ENCODE measurements around the gene TRIM71. TPM values are rescaled to one million over a fixed set of nuclear protein-coding genes. Genes with fewer than 3 reads are reported as not detected.

The TRIM71 gene
- total RNA-seq, 1 donor from 2014 or later, result not detected

DNA sequence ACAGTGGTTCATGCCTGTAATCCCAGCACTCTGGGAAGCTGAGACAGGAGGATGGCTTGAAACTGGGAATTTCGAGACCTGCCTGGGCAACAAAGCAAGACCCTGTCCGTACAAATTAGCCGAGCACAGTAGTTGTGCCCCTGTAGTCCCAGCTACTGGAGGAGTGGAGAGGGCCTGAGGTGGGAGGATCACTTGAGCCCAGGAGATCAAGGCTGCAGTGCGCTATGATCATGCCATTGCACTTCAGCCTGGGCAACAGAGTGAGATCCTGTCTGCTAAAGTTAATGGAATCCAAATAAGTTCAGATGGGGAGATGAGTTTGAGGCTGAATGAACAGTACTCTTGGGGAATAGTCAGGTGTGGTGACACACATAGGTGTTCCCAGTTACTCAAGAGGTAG lies 14.4 kb downstream of the TRIM71 start:
- Mint-ChIP-seq H3K27me3 (peaks cover 12% of the 10 kb centered on the region), H3K36me3 (ENCODE audit: low read depth) (no peaks in the 10 kb centered on the region), H3K4me3 (no peak overlapping the region), H3K27ac (no peak overlapping the region), H3K9me3 (no peaks in the 10 kb centered on the region), H3K4me1 (no peaks in the 10 kb centered on the region)
- DNase-seq (no peak), ATAC-seq (ENCODE audit: low read depth) (no peak)
- intact Hi-C loops (cut with micrococcal nuclease), result no loop called here
- CTCF ChIA-PET, result no interaction called here
- TF ChIP-seq, protein P1, sequence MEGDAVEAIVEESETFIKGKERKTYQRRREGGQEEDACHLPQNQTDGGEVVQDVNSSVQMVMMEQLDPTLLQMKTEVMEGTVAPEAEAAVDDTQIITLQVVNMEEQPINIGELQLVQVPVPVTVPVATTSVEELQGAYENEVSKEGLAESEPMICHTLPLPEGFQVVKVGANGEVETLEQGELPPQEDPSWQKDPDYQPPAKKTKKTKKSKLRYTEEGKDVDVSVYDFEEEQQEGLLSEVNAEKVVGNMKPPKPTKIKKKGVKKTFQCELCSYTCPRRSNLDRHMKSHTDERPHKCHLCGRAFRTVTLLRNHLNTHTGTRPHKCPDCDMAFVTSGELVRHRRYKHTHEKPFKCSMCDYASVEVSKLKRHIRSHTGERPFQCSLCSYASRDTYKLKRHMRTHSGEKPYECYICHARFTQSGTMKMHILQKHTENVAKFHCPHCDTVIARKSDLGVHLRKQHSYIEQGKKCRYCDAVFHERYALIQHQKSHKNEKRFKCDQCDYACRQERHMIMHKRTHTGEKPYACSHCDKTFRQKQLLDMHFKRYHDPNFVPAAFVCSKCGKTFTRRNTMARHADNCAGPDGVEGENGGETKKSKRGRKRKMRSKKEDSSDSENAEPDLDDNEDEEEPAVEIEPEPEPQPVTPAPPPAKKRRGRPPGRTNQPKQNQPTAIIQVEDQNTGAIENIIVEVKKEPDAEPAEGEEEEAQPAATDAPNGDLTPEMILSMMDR (IDR thresholded peaks at IDR 0.05), result no peak
- POLR2A ChIA-PET, result no interaction called here

DNA sequence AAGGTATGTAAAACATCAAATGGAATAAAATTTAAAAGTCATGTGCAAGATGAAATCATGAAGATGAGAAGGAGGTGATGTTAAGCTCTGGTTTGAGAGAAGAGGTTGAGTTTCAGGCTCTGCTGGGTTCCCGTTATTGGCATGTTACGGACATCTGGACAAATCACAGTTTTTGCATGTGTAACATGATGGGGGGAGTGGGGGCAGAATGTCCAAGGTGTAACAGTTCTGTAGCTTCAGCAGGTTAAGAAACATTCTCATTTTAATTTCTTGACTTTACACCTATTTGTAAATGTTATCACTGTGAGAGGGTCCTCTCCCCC lies 17.2 kb downstream of the TRIM71 start:
- Mint-ChIP-seq H3K4me1 (no peaks in the 10 kb centered on the region), H3K9me3 (no peaks in the 10 kb centered on the region), H3K36me3 (ENCODE audit: low read depth) (no peaks in the 10 kb centered on the region), H3K27me3 (peaks cover 10% of the 10 kb centered on the region), H3K4me3 (no peak overlapping the region), H3K27ac (no peak overlapping the region)
- intact Hi-C loops (cut with micrococcal nuclease), result no loop called here
- ChIA-PET POLR2A (no interaction called here), CTCF (no interaction called here)
- DNase-seq, result no peak
- no peak for ATAC-seq (ENCODE audit: low read depth)
- TF ChIP-seq, protein P1 (IDR thresholded peaks at IDR 0.05), result no peak

DNA sequence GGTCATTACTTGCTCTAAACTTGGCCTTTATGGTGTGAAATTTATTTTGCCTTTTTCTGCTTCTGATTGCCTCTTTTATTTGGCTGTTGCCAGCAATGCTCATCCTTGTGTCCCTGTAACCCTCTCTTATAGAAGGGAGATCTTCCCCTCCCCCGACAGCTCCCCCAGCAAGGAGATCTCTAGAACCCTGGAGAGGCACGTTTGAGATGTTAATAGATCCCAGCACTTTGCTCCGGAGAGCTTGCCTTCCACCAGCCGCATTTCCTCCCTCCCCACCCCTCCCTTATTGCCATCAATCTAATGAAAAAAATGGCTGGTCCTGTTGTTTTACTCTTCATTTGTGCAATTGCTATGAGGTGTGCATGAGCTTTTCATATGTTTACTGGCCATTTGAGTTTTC lies 18.2 kb downstream of the TRIM71 start:
- TF ChIP-seq, protein P1 (IDR thresholded peaks at IDR 0.05), result no peak
- peaks cover 8% of the 10 kb centered on the region for H3K27me3 Mint-ChIP-seq
- intact Hi-C loops (cut with micrococcal nuclease), result no loop called here
- no peaks in the 10 kb centered on the region for H3K9me3 Mint-ChIP-seq
- ChIA-PET CTCF (no interaction called here), POLR2A (no interaction called here)
- no peak for DNase-seq
- no peak for ATAC-seq (ENCODE audit: low read depth)
- H3K36me3 Mint-ChIP-seq (ENCODE audit: low read depth), result no peaks in the 10 kb centered on the region
- H3K4me3 Mint-ChIP-seq, result no peak overlapping the region
- H3K4me1 Mint-ChIP-seq, result no peaks in the 10 kb centered on the region
- no peak overlapping the region for H3K27ac Mint-ChIP-seq

DNA sequence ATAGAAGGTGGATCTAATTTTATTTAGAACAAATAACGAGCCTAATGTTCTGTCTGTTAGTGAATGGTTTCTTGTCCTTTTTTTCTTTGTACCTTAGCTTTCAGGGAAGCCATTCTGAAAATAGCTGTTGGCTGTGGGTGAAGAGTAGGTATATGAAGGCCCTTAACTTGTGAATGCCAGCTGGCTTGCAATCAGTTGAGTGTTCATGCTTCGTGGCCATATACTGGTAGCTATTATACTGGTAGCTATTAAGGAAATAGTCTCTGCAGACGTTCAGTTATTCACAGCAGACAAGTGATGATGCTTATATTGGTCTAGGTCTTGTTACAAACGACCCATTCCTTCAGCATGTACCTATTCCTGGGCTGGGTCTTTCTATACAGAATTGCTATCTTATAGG lies 18.8 kb downstream of the TRIM71 start:
- DNase-seq (no peak), ATAC-seq (ENCODE audit: low read depth) (no peak)
- H3K4me3 Mint-ChIP-seq, result no peak overlapping the region
- H3K4me1 Mint-ChIP-seq, result no peaks in the 10 kb centered on the region
- peaks cover 5% of the 10 kb centered on the region for H3K27me3 Mint-ChIP-seq
- CTCF ChIA-PET, result no interaction called here
- POLR2A ChIA-PET, result no interaction called here
- no peak overlapping the region for H3K27ac Mint-ChIP-seq
- H3K9me3 Mint-ChIP-seq, result no peaks in the 10 kb centered on the region
- TF ChIP-seq, protein P1 (IDR thresholded peaks at IDR 0.05), result no peak
- no peaks in the 10 kb centered on the region for H3K36me3 Mint-ChIP-seq (ENCODE audit: low read depth)
- intact Hi-C loops (cut with micrococcal nuclease), result no loop called here

DNA sequence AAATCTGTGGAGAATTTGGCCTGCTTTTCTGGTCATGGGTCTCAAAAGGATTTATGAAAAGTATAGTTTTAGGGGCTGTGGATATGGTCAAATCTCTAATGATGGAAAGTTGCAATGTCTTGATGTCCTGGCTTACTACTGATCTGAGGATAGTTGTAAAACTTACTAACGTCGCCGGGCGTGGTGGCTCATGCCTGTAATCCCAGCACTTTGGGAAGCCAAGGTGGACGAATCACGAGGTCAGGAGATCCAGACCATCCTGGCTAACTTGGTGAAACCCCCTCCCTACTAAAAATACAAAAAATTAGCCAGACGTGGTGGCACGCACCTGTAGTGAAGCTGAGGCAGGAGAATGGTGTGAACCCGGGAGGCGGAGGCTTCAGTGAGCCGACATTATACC lies 19.6 kb downstream of the TRIM71 start:
- CTCF ChIA-PET, result no interaction called here
- ATAC-seq (ENCODE audit: low read depth) (no peak), DNase-seq (no peak)
- no peaks in the 10 kb centered on the region for H3K36me3 Mint-ChIP-seq (ENCODE audit: low read depth)
- no peak overlapping the region for H3K4me3 Mint-ChIP-seq
- POLR2A ChIA-PET, result no interaction called here
- TF ChIP-seq, protein P1 (IDR thresholded peaks at IDR 0.05), result no peak
- intact Hi-C loops (cut with micrococcal nuclease), result no loop called here
- H3K4me1 Mint-ChIP-seq, result no peaks in the 10 kb centered on the region
- no peak overlapping the region for H3K27ac Mint-ChIP-seq
- H3K9me3 Mint-ChIP-seq, result no peaks in the 10 kb centered on the region
- peaks cover 5% of the 10 kb centered on the region for H3K27me3 Mint-ChIP-seq
